ENCODE results near the gene PTER. TPM values are rescaled to one million over a fixed set of nuclear protein-coding genes. Genes with fewer than 3 reads are reported as not detected.

Gene PTER, protein sequence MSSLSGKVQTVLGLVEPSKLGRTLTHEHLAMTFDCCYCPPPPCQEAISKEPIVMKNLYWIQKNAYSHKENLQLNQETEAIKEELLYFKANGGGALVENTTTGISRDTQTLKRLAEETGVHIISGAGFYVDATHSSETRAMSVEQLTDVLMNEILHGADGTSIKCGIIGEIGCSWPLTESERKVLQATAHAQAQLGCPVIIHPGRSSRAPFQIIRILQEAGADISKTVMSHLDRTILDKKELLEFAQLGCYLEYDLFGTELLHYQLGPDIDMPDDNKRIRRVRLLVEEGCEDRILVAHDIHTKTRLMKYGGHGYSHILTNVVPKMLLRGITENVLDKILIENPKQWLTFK
- 20.6 and 33.3 TPM in 2 replicates for total RNA-seq (2014; rRNA removed; shearing (Covaris generic); ENCODE audit: low replicate concordance)

DNA sequence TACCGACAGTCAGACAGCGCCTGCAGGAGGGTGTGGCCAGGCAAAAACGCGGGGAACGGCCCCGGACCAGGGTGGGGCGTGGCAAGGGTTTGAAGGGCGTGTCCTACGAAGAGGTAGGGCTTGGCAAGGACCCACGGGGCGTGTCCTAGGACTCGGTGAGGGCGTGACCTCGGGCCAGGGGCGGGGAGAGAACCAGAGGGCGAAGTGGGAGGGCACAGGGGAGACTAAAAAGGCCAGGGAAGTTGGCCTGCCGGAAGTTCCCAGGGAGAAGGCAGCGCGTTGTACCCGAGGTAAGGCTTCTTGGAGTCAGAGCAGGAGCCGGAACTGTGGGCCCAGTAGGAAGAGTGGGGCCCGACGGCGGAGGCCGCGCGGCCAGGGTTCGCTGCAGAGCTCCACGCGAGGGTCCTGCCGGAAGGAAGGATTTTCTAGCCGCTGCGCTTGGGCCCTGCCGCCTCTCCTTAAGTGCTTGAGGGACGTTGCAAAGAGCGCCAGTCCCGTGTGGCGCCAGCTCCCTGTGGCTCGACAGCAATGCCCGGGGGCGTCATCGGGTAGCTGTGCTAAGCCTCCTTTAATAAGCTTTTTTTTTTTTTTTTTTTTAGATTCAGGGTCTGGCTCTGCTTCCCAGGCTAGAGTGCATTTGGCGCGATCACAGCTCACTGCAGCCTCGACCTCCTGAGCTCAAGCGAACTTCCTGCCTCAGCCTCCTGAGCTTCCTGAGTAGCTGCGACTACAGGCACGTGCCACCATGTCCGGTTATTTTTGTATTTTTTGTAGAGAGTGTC is at the start of gene PTER:
TSS of gene PTER (plus strand) at position 253 of the 782 bp plus-strand sequence. CDS start 47,375 bp downstream, outside the sequence.
- in situ Hi-C loops (cut with HindIII; ENCODE audit: low pct_unique_long_range_greater_than_20kb, low sequenced_read_pairs): no loop called here
- DNase-seq (ENCODE audit: low read depth): peak; percentile 97

DNA sequence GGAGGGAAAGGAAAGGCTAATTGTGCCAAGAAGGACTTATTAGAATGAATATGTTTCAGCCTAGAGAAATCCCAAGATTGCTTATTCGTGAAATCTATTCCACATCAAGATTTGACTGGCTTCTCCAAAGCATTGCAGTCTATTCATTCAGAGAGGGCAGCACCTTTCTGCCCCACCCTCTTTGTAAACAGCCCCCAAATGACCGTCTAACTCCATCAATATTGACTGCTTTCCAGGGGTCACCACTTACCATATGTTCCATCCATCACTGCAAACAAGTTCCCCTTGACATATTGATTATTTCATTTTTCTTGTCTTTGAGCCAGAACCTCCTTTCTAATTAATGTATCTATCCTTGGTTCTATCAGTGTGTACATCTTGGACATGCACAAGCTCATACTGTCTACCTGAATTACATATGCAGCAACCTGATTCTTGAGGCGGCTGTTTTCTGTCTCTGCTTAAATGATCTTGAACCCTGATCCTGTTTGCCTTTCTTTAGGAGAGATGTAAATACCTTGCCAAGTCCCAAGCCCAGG is 44.2 kb upstream of the PTER start:
- no peak for DNase-seq (ENCODE audit: low read depth)
- in situ Hi-C loops (cut with HindIII; ENCODE audit: low pct_unique_long_range_greater_than_20kb, low sequenced_read_pairs): no loop called here

DNA sequence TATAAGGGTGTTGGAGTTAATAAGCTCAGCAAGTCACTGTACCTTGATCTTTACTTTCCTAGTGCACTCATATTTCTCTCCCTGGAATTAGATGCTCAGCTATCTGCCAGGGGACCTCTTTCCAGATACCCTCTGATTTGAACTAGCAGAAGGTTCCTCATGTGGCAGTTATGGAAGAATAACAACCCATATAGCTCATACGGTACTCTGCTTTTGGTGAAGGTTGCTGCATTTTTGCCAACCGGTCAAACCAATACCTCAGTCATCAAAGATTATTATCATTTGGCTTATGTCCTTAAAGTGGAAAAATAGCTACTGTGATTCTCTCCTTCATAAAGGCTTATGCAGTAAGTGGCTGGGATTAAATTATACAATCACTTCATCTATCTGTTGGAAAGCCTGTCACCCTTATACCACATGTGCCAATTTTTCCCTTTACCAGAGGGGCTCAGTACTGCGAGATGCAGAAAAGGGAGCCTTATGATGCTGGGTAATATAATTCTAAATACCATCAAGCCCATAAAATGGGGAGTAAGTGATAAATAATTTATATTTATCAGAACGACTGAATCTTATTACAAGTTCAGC is 43.4 kb upstream of the PTER start:
- DNase-seq (ENCODE audit: low read depth): no peak
- in situ Hi-C loops (cut with HindIII; ENCODE audit: low pct_unique_long_range_greater_than_20kb, low sequenced_read_pairs): no loop called here

DNA sequence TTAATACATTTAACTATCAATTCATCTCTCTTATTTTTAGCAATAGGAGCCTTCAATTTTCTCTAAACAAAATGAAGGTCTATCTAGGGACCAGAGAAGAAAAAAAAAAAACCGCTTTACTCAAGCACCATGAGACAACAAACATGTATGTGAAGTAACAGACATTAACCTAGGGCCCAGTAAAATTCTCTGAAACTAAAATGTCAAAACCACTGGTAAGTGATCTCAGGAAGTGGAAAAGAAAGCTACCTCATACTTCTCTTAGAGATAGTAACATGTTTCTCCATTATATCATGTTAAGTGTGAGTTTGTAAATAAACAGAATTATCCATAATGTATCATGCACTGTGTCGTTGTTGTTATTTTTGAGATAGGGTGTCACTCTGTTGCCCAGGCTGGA is 35.4 kb upstream of the PTER start:
- DNase-seq (ENCODE audit: low read depth): no peak
- in situ Hi-C loops (cut with HindIII; ENCODE audit: low pct_unique_long_range_greater_than_20kb, low sequenced_read_pairs): no loop called here

DNA sequence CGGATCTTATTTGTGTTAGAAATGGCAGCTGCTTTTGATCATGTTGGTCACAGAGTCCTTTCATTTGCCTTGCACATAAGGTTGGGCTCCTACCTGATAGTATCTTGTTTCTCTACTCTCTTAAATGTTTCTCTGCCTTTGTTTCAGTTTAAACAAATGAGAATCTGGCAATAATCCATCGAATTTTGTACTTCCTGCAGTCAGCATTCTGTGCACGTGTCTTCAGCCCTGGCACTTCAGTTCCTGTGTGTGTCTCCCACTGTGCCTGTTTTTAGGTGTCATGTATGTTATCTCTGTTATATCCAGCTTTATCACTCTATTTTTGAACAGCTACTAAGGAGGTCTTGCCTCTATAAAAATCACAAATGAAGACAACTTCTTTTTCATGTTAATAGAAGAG is 28.4 kb upstream of the PTER start:
- no peak for DNase-seq (ENCODE audit: low read depth)
- in situ Hi-C loops (cut with HindIII; ENCODE audit: low pct_unique_long_range_greater_than_20kb, low sequenced_read_pairs): no loop called here

DNA sequence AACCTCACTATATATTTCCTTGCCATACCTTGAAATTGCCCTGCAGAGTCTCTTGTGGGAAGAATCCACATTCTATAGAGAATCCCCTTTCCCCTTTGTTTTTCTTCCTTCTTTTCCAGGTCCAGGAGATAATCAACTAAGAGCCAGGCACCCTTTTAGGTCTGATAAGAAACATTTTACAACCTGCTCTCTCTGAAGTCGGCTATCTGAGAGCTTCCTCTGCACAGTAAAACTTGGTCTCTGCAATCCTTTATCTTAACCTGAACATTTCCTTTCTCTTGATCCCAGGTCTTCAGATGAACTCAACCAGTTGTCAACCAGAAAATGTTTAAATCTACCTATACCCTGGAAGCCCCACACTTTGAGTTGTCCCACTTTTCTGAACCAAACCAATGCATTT is 19.5 kb upstream of the PTER start:
- in situ Hi-C loops (cut with HindIII; ENCODE audit: low pct_unique_long_range_greater_than_20kb, low sequenced_read_pairs): no loop called here
- no peak for DNase-seq (ENCODE audit: low read depth)

DNA sequence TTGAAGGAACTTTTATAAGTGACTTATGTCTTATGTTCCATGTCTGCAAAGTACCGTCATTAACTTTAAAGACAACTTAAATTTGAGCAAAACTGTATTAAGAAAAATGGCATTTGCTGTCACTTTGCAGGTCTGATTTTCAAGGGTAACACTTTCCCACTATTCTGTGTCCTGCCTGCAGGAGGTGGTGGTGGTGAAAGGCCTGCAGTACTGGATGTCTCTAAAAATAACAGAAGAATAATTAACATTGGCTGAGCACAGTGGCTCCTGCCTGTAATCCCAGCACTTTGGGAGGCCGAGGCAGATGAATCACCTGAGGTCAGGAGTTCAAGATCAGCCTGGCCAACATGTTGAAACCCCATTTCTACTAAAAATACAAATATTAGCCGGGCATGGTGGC is 13.2 kb upstream of the PTER start:
- in situ Hi-C loops (cut with HindIII; ENCODE audit: low pct_unique_long_range_greater_than_20kb, low sequenced_read_pairs): no loop called here
- DNase-seq (ENCODE audit: low read depth): no peak

DNA sequence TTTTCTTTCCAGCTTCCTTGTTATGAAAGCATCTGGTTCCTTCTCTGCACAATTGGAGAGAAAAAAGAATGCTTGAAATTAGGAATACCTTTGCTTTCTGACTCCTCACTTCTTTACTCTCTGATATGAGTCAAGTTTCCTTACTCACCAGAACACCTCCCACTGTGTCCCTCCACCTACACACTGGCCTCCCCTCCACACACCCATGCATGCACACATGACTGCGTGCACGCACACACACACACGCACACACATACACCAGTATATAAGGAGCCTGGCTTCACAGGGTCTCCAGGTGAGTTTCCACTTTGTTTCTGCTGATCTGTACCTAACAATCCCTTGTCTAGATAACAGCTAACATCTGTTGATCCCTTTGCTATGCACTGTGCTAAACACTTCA is 11.4 kb upstream of the PTER start:
- in situ Hi-C loops (cut with HindIII; ENCODE audit: low pct_unique_long_range_greater_than_20kb, low sequenced_read_pairs): no loop called here

DNA sequence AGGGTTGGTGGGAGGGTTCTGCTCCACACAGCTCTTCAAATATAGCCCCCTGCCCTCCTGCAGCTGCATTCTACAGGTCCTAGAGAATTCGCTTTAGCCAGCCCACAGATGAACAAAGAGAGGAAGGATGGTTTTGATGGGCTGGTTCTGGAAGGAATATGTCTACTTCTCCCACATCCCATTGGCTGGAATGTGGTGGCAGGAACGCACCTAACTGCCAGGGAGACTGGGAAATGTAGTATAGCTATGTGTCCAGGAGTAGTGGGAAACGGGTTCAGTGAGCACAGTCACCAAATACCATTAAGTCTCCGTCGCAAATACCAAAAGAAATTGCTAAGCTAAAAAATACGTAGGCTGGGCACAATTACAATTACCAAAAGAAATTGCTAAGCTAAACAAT is 7.3 kb upstream of the PTER start:
- DNase-seq (ENCODE audit: low read depth): no peak
- in situ Hi-C loops (cut with HindIII; ENCODE audit: low pct_unique_long_range_greater_than_20kb, low sequenced_read_pairs): no loop called here

More for the DNA sequence above, 11.4 kb upstream of the PTER start:
- no peak for DNase-seq (ENCODE audit: low read depth)

DNA sequence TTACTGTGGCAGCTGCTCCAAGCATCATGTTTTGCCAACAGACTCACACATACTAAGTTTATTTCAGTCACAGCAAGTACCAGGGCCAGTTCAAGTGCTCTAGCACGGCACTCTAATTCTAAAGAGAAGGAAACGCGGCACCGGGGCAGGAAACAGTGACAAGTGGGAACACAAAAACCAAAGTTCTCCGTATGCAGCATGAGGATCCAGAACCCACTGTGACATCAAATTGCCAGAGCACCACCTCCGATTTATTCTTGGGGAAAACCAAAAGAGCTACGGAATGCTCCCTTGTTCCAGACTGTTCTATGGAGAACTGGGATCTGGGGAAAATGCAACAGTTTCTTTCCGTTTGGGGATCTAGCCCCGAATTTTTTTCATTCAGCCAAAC is 448 bp upstream of the PTER start:
- in situ Hi-C loops (cut with HindIII; ENCODE audit: low pct_unique_long_range_greater_than_20kb, low sequenced_read_pairs): no loop called here
- no peak for DNase-seq (ENCODE audit: low read depth)

DNA sequence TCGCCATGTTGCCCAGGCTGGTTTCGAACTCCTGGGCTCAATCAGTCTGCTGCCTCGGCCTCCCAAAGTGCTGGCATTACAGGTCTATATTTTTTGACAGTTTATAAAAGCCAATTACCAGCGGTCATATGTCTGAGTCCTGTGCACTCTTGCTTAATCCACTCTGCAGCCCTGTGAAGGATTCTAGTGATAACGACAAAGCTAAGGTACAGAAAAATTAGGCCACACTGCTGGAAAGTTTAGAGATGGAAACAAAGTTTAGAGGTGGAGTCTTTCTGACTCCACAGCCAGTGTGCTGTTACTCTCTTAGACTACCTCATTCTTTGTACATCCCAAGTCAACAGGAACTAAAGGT is 707 bp downstream of the PTER start:
- DNase-seq (ENCODE audit: low read depth): no peak
- in situ Hi-C loops (cut with HindIII; ENCODE audit: low pct_unique_long_range_greater_than_20kb, low sequenced_read_pairs): no loop called here

DNA sequence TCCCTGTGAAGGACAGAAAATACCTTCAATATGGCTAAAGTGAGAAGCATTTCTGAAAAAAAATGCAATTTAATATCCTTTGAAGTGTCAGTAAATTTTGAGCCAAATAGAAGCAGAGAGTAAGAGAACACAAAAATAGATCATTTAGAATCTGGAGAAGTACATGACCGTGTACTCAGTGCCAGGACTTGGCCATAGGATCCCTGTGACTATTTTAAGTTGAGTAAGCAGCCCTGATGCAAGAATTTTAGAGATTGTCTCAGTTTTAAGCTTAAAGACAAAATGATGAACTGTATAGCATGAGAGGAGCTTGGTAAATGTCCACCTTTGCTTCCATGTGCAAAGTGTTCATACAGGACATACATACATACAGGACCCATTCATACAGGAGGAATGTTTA is 2.5 kb downstream of the PTER start:
- in situ Hi-C loops (cut with HindIII; ENCODE audit: low pct_unique_long_range_greater_than_20kb, low sequenced_read_pairs): no loop called here
- no peak for DNase-seq (ENCODE audit: low read depth)

DNA sequence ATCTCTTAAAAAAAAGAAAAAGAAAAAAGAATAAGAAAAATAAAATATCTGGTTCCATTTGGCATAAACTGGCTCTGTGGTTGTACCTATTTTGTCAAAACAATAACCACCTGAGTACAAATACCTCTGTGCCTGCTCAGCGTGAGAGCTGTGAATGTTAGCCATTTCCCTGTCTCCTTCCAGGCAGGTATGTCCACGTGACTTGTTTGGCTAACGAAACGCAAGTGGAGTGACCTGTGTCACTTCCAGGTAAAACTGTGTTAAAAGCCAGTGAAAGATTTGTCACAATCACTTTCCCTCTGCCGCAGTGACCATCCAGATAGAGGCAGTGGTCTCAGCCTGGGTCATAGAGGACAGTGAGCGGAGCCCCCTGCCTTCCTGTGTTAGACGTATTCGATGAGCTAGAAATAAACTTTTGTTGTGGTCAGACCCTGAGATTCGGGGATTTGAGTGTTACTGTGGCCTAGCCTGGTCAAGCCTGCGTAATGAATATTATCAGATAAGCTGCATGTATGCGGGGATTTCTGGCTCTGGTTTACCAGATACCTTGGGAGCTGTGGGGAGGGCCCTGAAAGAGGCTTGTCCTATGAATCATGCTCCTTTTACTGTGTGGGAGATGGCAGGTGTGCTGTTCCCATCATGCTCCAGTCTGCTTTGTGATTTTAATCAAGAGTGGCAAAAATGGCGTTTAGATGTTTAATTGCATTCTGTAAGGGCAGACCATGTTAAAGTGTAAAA is 3.8 kb downstream of the PTER start:
- DNase-seq (ENCODE audit: low read depth): peak; percentile 20
- in situ Hi-C loops (cut with HindIII; ENCODE audit: low pct_unique_long_range_greater_than_20kb, low sequenced_read_pairs): no loop called here

DNA sequence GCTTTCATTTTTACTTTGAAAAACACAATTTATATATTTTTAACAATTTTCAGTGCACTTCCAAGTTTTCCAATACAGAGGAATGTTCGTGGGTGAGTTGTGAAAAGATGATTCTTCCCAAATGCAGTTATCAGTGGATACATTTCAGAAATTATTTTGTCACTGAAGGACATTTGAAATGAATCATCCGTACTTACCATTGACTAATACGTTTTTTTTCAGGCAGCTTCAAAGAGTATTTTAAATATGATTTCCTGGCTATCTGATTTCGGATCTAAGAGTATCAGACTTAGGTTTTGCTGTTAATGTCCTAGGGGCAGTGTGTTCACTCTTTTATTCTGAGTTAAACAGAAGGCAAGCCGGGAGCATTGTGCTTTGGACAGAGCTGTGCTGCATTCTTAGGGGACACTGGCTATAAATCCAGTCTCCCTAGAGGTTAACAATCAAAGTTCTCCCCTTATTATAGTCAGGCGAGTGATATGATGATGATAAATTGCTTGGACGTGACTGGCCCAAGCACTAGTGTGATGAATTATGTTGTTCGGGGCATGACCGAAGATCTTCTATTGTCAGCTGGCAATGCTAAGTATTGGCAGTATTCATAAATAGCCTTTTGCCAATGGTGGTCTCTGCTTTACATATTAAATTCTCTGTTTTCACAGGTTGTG is 4.5 kb downstream of the PTER start:
- in situ Hi-C loops (cut with HindIII; ENCODE audit: low pct_unique_long_range_greater_than_20kb, low sequenced_read_pairs): no loop called here

DNA sequence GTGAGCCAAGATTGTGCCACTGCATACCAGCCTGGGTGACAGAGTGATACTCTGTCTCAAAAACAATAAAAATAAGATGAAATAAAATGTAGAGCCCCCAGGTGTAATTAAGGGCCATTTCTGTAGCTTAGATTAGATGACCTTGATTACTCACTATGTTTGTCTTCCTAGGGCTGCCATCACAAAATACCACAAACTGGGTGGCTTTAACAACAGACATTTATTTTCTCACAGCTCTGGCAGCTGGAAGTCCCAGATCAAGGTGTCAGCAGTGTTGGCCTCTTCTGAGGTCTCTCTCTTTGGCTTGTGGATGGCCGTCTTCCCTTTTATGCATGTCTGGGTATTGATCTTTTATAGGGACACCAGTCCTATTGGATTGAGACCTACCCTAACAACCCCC is 6.1 kb downstream of the PTER start:
- in situ Hi-C loops (cut with HindIII; ENCODE audit: low pct_unique_long_range_greater_than_20kb, low sequenced_read_pairs): no loop called here
- DNase-seq (ENCODE audit: low read depth): no peak

More for the DNA sequence above, 4.5 kb downstream of the PTER start:
- no peak for DNase-seq (ENCODE audit: low read depth)

DNA sequence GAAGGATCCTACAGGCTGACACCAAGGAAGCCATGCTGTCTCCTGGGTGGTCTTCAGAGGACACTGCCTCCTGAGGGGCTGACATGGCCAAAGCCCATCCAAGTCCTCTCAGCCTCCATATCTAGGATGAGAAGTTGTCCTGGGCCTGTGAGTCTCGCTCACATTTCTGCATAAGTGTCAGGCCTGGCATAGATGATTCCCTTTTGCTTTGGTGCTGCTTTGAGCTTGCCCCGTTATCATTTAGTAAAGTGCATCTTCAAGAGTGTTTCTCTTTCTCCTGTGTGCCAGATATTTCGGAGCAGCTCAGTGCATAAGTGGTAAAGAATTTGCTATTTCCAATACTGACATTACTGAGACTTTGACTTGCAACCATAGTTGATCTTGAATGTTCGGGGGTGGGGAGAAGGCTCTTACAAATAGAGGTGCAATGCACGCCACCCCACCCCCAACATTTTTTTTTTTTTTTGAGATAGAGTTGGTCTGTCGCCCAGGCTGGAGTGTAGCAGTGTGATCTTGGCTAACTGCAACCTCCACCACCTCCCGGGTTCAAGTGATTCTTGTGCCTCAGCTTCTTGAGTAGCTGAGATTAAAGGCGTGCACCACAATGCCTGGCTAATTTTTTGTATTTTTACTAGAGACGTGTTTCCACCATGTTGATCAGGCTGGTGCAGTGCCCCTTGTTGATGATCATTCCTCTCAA is 9.1 kb downstream of the PTER start:
- no peak for DNase-seq (ENCODE audit: low read depth)
- in situ Hi-C loops (cut with HindIII; ENCODE audit: low pct_unique_long_range_greater_than_20kb, low sequenced_read_pairs): no loop called here

DNA sequence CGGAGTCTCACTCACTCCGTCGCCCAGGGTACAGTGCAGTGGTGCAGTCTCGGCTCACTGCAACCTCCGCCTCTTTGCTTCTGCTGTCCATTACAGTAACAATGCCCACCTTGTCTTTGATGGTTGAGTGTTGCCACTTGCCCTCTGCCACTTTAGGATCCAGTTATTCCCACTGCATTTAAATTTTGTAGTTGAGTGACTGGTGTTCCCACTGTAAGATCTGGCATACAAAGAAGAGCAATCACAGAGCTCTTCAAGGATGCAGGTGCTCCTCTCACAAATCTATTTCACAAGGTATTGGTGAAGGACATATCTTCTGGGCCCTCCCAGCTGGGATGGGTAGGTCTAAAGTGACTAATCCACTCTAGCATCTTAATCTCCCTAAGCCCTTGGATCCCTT is 12.6 kb downstream of the PTER start:
- in situ Hi-C loops (cut with HindIII; ENCODE audit: low pct_unique_long_range_greater_than_20kb, low sequenced_read_pairs): no loop called here
- no peak for DNase-seq (ENCODE audit: low read depth)
